HG03045 (cell line): ENCODE measurements around the gene LRRN2.
"Not testable (repeated sequence)": the region's sequence is repeated elsewhere in the genome, so short reads cannot be mapped to it uniquely, and the experiment has no call there.

Experiments
- ATAC-seq: cut with Tn5 transposase; IDR thresholded peaks from one replicate; pipeline ENCODE4 v1.9.1; 2021; ENCODE audit warnings: mild to moderate bottlenecking, moderate library complexity; ENCODE audit not compliant: unreplicated experiment

LRRN2 gene

GRCh38 chr1:204692841-204693356 is 7.4 kb upstream of the LRRN2 start:
- ATAC-seq = no peak

GRCh38 chr1:204692325-204692840 is 6.8 kb upstream of the LRRN2 start:
- no peak for ATAC-seq

GRCh38 chr1:204691328-204691730 is 5.8 kb upstream of the LRRN2 start:
- ATAC-seq = not testable (repeated sequence)

GRCh38 chr1:204688776-204689175 is 3.2 kb upstream of the LRRN2 start:
- no peak for ATAC-seq

- no peak for ATAC-seq
Observed at GRCh38 chr1:204688007-204688406, 2.5 kb upstream of the LRRN2 start.

- ATAC-seq = no peak
Observed at GRCh38 chr1:204684571-204685235, 835 bp downstream of the LRRN2 start.

- no peak for ATAC-seq
Observed at GRCh38 chr1:204684206-204684570, 1.4 kb downstream of the LRRN2 start.

GRCh38 chr1:204683284-204684205 is 2.0 kb downstream of the LRRN2 start:
- no peak for ATAC-seq

- no peak for ATAC-seq
Observed at GRCh38 chr1:204680461-204680860, 5.1 kb downstream of the LRRN2 start.

GRCh38 chr1:204680051-204680450 is 5.5 kb downstream of the LRRN2 start:
- no peak for ATAC-seq

GRCh38 chr1:204678721-204679475 is 6.6 kb downstream of the LRRN2 start:
- ATAC-seq = no peak

- no peak for ATAC-seq
Observed at GRCh38 chr1:204677864-204678263, 7.7 kb downstream of the LRRN2 start.

GRCh38 chr1:204676043-204676442 is 9.5 kb downstream of the LRRN2 start:
- no peak for ATAC-seq

GRCh38 chr1:204673909-204674649 is 11.5 kb downstream of the LRRN2 start:
- no peak for ATAC-seq

GRCh38 chr1:204673209-204673608 is 12.3 kb downstream of the LRRN2 start:
- no peak for ATAC-seq

GRCh38 chr1:204672482-204673121 is 12.9 kb downstream of the LRRN2 start:
- no peak for ATAC-seq

GRCh38 chr1:204672069-204672468 is 13.5 kb downstream of the LRRN2 start:
- no peak for ATAC-seq

- no peak for ATAC-seq
Observed at GRCh38 chr1:204670152-204670927, 15.2 kb downstream of the LRRN2 start.

- no peak for ATAC-seq
Observed at GRCh38 chr1:204669579-204669978, 16.0 kb downstream of the LRRN2 start.
